ENCODE results near the gene CEP41.

The CEP41 gene

GRCh38 chr7:130372402-130373165 is 68.2 kb downstream of the CEP41 start:
- DNase-seq (ENCODE audit: low read depth in 2 of 3, low spot score in 2 of 3): no peak

GRCh38 chr7:130371046-130371445 is 69.8 kb downstream of the CEP41 start:
- no peak for DNase-seq (ENCODE audit: low read depth in 2 of 3, low spot score in 2 of 3)

- no peak for DNase-seq (ENCODE audit: low read depth in 2 of 3, low spot score in 2 of 3)
These were observed 70.8 kb downstream of the CEP41 start for GRCh38 chr7:130369831-130370550.

GRCh38 chr7:130369110-130369711 is 71.6 kb downstream of the CEP41 start:
- DNase-seq (ENCODE audit: low read depth in 2 of 3, low spot score in 2 of 3): no peak

GRCh38 chr7:130367836-130368746 is 72.7 kb downstream of the CEP41 start:
- DNase-seq (ENCODE audit: low read depth in 2 of 3, low spot score in 2 of 3): no peak

GRCh38 chr7:130367088-130367755 is 73.6 kb downstream of the CEP41 start:
- no peak for DNase-seq (ENCODE audit: low read depth in 2 of 3, low spot score in 2 of 3)

GRCh38 chr7:130366564-130366963 is 74.3 kb downstream of the CEP41 start:
- no peak for DNase-seq (ENCODE audit: low read depth in 2 of 3, low spot score in 2 of 3)

- DNase-seq (ENCODE audit: low read depth in 2 of 3, low spot score in 2 of 3): no peak
These were observed 75.0 kb downstream of the CEP41 start for GRCh38 chr7:130365511-130366441.

GRCh38 chr7:130365088-130365487 is 75.7 kb downstream of the CEP41 start:
- DNase-seq (ENCODE audit: low read depth in 2 of 3, low spot score in 2 of 3): no peak

- no peak for DNase-seq (ENCODE audit: low read depth in 2 of 3, low spot score in 2 of 3)
These were observed 76.4 kb downstream of the CEP41 start for GRCh38 chr7:130364451-130364850.

- peak in 2 of 3 experiments; percentile 11 to 41 for DNase-seq (ENCODE audit: low read depth in 2 of 3, low spot score in 2 of 3)
These were observed 77.6 kb downstream of the CEP41 start for GRCh38 chr7:130363026-130363847.

- DNase-seq (ENCODE audit: low read depth in 2 of 3, low spot score in 2 of 3): no peak
These were observed 78.5 kb downstream of the CEP41 start for GRCh38 chr7:130362251-130362816.

GRCh38 chr7:130361681-130362080 is 79.1 kb downstream of the CEP41 start:
- no peak for DNase-seq (ENCODE audit: low read depth in 2 of 3, low spot score in 2 of 3)

GRCh38 chr7:130360518-130360917 is 80.3 kb downstream of the CEP41 start:
- no peak for DNase-seq (ENCODE audit: low read depth in 2 of 3, low spot score in 2 of 3)

- no peak for DNase-seq (ENCODE audit: low read depth in 2 of 3, low spot score in 2 of 3)
These were observed 81.4 kb downstream of the CEP41 start for GRCh38 chr7:130359276-130359857.

GRCh38 chr7:130358471-130358870 is 82.3 kb downstream of the CEP41 start:
- DNase-seq (ENCODE audit: low read depth in 2 of 3, low spot score in 2 of 3): no peak

GRCh38 chr7:130356876-130357611 is 83.8 kb downstream of the CEP41 start:
- no peak for DNase-seq (ENCODE audit: low read depth in 2 of 3, low spot score in 2 of 3)

Data from activated CD8-positive, alpha-beta memory T cell treated with anti-CD3 and anti-CD28 coated beads for 48 hours (primary cell).